ENCODE results near the gene KRTAP6-2.

DNA sequence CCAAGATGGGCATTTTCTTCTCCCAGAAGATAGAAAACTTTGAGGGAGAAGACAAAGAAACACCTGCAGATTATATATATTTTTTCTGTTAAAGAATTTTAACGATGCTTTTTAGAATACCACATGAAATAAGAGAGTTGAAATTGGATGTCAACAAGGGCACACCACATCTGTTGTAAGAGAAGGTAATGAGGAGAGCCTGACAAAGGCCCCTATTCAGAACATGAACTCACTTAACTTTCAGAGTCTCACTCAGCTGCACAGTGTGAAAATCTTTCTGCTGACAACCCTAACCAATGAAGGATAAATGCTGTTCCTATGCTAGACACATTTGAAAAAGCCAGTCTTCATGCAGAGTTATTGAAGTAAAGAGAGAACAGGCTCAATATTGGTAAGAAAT lies 15.8 kb downstream of the KRTAP6-2 start:
- TF ChIP-seq, protein P1, sequence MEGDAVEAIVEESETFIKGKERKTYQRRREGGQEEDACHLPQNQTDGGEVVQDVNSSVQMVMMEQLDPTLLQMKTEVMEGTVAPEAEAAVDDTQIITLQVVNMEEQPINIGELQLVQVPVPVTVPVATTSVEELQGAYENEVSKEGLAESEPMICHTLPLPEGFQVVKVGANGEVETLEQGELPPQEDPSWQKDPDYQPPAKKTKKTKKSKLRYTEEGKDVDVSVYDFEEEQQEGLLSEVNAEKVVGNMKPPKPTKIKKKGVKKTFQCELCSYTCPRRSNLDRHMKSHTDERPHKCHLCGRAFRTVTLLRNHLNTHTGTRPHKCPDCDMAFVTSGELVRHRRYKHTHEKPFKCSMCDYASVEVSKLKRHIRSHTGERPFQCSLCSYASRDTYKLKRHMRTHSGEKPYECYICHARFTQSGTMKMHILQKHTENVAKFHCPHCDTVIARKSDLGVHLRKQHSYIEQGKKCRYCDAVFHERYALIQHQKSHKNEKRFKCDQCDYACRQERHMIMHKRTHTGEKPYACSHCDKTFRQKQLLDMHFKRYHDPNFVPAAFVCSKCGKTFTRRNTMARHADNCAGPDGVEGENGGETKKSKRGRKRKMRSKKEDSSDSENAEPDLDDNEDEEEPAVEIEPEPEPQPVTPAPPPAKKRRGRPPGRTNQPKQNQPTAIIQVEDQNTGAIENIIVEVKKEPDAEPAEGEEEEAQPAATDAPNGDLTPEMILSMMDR (IDR thresholded peaks at IDR 0.05): no peak
- TF ChIP-seq POLR2AphosphoS5 (IDR thresholded peaks at IDR 0.05): no peak
- no peak for TF ChIP-seq EP300 (IDR thresholded peaks at IDR 0.05; ENCODE audit: low read depth)
